ENCODE measurements around the gene PROS1. TPM values are rescaled to one million over a fixed set of nuclear protein-coding genes. Genes with fewer than 3 reads are reported as not detected.
"Not testable (repeated sequence)": the region's sequence is repeated elsewhere in the genome, so short reads cannot be mapped to it uniquely, and the experiment has no call there.

Gene PROS1
- total and polyA plus RNA-seq, 9 of the 15 experiments (the other 6 are each of a cell fraction or from before 2014, with no cell fraction given): 5.5 to 50.5 (median 22.7) TPM

GRCh38 chr3:93913623-93914022 lies 60.1 kb downstream of the PROS1 start:
- CTCF ChIA-PET (ENCODE audit: low intra/inter-chr PET ratio): not testable (repeated sequence)
- TF ChIP-seq FOSL1 (tag; conservative IDR thresholded peaks at IDR 0.05): 0 out of 2 replicates have a peak, but pooled peaks have one; percentile 19

GRCh38 chr3:93911206-93911605 lies 62.5 kb downstream of the PROS1 start:
- ATAC-seq (no peak), DNase-seq (ENCODE audit: extremely low read depth in 1 of 4, low spot score in 3 of 4) (no peak), FAIRE-seq (no peak)
- no peaks in the 10 kb centered on the region for H3K27me3 ChIP-seq (ENCODE audit: control insufficient read depth in 2 of 2, insufficient read depth in 2 of 2, low read length in 2 of 2)
- H2AFZ ChIP-seq (ENCODE audit: low read depth, low read length): no peak overlapping the region
- no peaks in the 10 kb centered on the region for H4K20me1 ChIP-seq (replicated peaks; ENCODE audit: control insufficient read depth, insufficient read depth, low read length)
- intact Hi-C loops (cut with micrococcal nuclease) (no loop called here), in situ Hi-C loops (cut with MboI) (no loop called here)
- no peaks in the 10 kb centered on the region for H3K9me3 ChIP-seq (replicated peaks; ENCODE audit: control insufficient read depth, insufficient read depth, low read depth, low read length)
- H3K27ac ChIP-seq (ENCODE audit: extremely low read depth, low read depth, low read length): no peak overlapping the region
- ChIA-PET CTCF (ENCODE audit: low intra/inter-chr PET ratio) (no interaction called here), POLR2A (no interaction called here)
- no peaks in the 10 kb centered on the region for H3K9me1 ChIP-seq (ENCODE audit: control insufficient read depth, insufficient read depth, low read length)
- no peak overlapping the region for H3K9ac ChIP-seq (ENCODE audit: insufficient read depth in 1 of 2, low read depth in 2 of 2, low read length in 2 of 2)
- H3K4me2 ChIP-seq (ENCODE audit: insufficient read depth, low read length): no peak overlapping the region
- no TSS peak for BruUV-seq (replicated peaks)
- H3K36me3 ChIP-seq (ENCODE audit: control insufficient read depth, insufficient read depth, low read length): no peaks in the 10 kb centered on the region
- H3K79me2 ChIP-seq (ENCODE audit: control insufficient read depth, insufficient read depth, low read length): no peaks in the 10 kb centered on the region
- no peaks in the 10 kb centered on the region for H3K4me1 ChIP-seq (replicated peaks in 1 of 2; ENCODE audit: control insufficient read depth in 2 of 2, insufficient read depth in 2 of 2, low read length in 2 of 2)
- H3K4me3 ChIP-seq: no peak overlapping the region
- 80% methylated on average over 2 of the region's 2 CpGs for WGBS (ENCODE audit: insufficient coverage, low coverage, missing lambda C conversion rate)
- TF ChIP-seq ZFPM2 (CRISPR knock-in tag; IDR thresholded peaks at IDR 0.05) (no peak), ZBTB17 (CRISPR knock-in tag; IDR thresholded peaks at IDR 0.05) (no peak), SNAPC5 (CRISPR knock-in tag; IDR thresholded peaks at IDR 0.05) (no peak), ZBTB11 (CRISPR knock-in tag; IDR thresholded peaks at IDR 0.05) (no peak), RAD51 (IDR thresholded peaks at IDR 0.05; ENCODE audit: borderline replicate concordance, low read depth) (no peak), FOXA1 (IDR thresholded peaks at IDR 0.05; ENCODE audit: borderline replicate concordance) (no peak), HMGN3 (IDR thresholded peaks at IDR 0.05; ENCODE audit: borderline replicate concordance, extremely low read depth, insufficient read length, low read depth, low read length) (no peak), TCFL5 (CRISPR knock-in tag; conservative IDR thresholded peaks at IDR 0.05) (no peak), MAFG (tag; conservative IDR thresholded peaks at IDR 0.05) (no peak), MEF2A (IDR thresholded peaks at IDR 0.05; ENCODE audit: control insufficient read depth, low read depth, low read length) (no peak), NR1H2 (CRISPR knock-in tag; IDR thresholded peaks at IDR 0.05) (no peak), GATA2 (CRISPR knock-in tag; IDR thresholded peaks at IDR 0.05) (no peak), MTA1 (IDR thresholded peaks at IDR 0.05; ENCODE audit: borderline replicate concordance) (no peak)

More at GRCh38 chr3:93913623-93914022, 60.1 kb downstream of the PROS1 start:
- BruUV-seq (replicated peaks); H3K27me3 ChIP-seq (ENCODE audit: control insufficient read depth in 2 of 2, insufficient read depth in 2 of 2, low read length in 2 of 2); H2AFZ ChIP-seq (ENCODE audit: low read depth, low read length); H3K4me3 ChIP-seq; POLR2A ChIA-PET; FAIRE-seq; intact Hi-C loops (cut with micrococcal nuclease); H4K20me1 ChIP-seq (replicated peaks; ENCODE audit: control insufficient read depth, insufficient read depth, low read length); H3K9ac ChIP-seq (ENCODE audit: insufficient read depth in 1 of 2, low read depth in 2 of 2, low read length in 2 of 2); H3K27ac ChIP-seq (ENCODE audit: extremely low read depth, low read depth, low read length); H3K36me3 ChIP-seq (ENCODE audit: control insufficient read depth, insufficient read depth, low read length); in situ Hi-C loops (cut with MboI); H3K9me1 ChIP-seq (ENCODE audit: control insufficient read depth, insufficient read depth, low read length); H3K4me2 ChIP-seq (ENCODE audit: insufficient read depth, low read length); ATAC-seq; H3K79me2 ChIP-seq (ENCODE audit: control insufficient read depth, insufficient read depth, low read length); DNase-seq (ENCODE audit: extremely low read depth in 1 of 4, low spot score in 3 of 4); H3K9me3 ChIP-seq (replicated peaks; ENCODE audit: control insufficient read depth, insufficient read depth, low read depth, low read length); H3K4me1 ChIP-seq (replicated peaks in 1 of 2; ENCODE audit: control insufficient read depth in 2 of 2, insufficient read depth in 2 of 2, low read length in 2 of 2): not testable (repeated sequence)
- 0% methylated on average over 1 of the region's 1 CpG for WGBS (ENCODE audit: insufficient coverage, low coverage, missing lambda C conversion rate)

Data from K562 (cell line).